ENCODE measurements around the gene PAX5.
"Not testable (repeated sequence)": the region's sequence is repeated elsewhere in the genome, so short reads cannot be mapped to it uniquely, and the experiment has no call there.

DNA sequence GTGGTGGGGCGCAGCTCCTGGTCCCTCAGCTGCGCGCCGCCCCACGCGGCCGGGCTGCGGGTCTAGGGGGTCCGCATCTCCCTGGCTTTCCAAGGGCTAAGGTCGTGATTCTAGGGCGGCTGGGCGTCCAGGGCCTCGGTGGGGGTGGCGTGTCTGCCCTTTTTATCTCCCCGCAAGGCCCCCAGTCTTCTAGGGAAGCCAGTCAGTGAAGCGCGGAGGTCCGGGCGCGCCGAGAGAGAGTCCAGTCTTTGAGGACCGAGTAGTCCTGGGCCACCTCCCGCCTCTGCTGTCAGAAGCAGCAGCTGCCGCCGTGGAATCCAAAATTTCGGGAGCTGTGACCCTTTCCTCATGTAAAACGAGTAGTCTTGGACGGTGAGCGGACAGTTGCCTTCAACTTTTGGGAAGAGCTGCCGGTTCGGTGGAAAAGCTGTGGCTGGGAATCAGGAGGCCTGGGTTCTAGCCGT lies 46.1 kb upstream of the PAX5 start:
- not testable (repeated sequence) for TF ChIP-seq YY1 (IDR thresholded peaks at IDR 0.05; ENCODE audit: insufficient read depth, insufficient read length); SUZ12 (IDR thresholded peaks at IDR 0.05; ENCODE audit: extremely low read depth, insufficient read depth, insufficient read length); ZNF274 (IDR thresholded peaks at IDR 0.05; ENCODE audit: low read depth, low read length)

Measured in NT2/D1 (cell line).